HG03354 (cell line): ENCODE results near the gene TIGAR.

ENCODE experiments used
- ATAC-seq: cut with Tn5 transposase; IDR thresholded peaks from one replicate; pipeline ENCODE4 v1.9.1; 2021; ENCODE audit warnings: mild to moderate bottlenecking; ENCODE audit not compliant: unreplicated experiment, poor library complexity, severe bottlenecking

The TIGAR gene

DNA sequence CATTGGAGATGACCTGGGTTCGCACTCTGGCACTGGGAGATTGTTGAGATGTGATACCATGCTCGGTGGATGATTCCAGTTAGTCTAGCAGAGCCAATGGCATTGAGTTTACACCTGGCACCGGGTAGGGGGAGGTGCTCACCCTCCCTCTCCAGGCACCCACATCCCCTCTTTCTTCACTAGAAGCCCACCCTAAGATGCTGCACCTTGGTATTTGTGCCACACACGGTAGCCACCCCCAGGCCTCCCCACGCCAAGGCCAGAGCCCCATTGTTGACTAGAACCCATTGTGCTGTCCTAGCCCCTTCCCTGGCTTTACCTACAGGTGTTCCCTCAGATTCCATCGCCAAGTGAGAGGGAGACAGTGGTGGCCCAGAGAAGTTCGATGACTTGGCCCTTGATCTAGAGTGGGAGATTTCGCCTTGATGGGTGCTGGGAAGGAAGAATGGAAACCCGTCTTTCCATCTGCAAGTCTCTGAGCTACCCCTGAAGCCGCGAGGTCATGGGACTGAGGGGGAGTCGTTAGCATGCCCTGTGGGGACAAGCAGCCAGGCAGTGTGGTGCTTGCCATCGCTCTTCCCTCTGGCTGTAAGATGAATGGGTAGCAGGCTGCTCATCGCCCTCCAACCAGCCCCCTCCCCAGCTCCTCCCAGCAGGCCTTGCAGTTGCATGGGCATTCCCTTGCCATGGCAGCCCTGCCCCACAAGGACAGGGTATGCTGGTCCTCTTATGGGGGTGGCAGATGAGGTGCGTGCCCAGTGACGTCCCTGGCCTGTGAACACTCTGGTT, 38.7 kb upstream of the TIGAR start:
- ATAC-seq, result no peak

DNA sequence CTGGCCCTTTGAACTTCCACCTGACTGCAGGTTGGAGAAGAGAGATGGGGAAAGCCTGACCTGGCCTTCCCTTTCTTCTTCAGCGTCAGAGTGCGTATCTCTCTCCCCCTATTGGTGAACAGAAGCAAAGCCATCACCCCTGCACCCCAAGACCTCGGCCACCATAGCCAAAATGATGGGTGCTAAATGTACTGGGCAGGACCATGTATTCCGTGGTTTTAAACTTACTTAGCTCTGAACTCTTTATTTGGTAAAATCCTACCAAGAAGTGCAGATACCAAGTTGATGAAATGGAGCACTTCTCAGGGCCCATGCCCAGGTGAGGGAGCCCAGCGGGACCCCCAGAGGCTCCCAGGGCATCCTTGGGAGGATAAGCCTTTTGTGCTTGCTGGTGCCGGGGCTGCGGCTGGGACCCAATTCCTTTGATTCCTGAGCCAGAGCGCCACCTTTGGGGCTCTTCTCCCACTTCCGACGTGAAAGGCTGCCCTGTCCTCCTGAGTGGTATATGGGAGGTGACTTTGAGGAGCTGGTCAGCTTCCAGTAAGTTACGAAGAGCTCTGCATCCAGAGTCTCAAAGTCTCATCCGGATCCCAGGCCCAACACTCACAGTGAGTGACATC, 38.0 kb upstream of the TIGAR start:
- no peak for ATAC-seq

DNA sequence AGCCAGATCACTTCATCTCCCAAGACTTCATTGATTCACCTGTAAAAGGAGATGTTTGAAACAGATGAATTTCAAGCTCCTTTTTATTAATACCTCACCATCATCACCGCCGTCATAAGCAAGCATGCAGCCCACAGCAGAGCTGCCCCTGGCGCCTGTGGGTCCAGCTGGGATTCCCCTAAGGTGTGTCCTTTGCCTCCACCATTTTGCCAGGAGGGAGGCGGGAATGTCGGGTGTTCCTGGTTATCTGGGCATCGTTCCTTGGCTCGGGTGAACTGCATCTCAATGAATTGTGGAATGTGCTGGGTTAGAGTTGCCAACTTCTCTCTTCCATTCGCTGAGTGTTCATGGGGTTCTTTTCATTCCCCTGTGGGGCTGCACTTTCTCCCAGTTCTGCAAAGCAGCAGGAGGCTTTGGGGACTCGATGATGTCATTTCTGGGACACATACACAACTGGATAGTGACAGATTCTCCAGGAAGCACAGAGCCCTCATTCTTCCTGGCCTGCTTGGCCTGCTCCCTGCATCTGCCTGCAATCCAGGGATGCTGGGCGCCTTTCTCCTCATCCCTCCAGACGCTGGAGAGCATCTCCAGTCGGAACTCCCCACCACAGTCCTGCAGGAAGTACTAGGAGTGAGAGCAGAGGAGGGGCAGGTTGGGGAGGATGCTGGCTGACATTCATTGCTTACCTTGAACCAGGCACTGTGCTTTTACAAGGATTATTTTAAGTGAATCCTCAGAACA, 37.3 kb upstream of the TIGAR start:
- no peak for ATAC-seq

DNA sequence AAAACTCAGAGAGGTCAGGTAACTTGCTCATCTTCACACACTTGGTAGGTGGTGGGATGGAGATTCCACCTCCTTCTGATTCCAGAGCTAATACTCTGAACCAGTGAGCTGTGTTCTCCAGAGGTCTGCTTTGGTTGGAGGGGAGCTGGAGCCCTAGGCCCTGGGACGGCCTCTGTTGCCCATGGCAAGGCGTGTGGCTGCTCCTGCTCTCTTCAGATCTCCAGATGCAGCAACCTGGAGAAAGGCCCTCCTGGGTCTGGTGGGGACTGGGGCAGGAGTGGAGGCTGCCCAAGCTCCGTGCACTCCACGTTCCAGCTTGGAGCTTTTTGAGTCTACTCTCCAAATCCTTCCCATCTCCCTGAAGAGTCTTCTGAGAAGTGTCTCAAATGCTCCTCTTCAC, 36.7 kb upstream of the TIGAR start:
- ATAC-seq, result no peak

DNA sequence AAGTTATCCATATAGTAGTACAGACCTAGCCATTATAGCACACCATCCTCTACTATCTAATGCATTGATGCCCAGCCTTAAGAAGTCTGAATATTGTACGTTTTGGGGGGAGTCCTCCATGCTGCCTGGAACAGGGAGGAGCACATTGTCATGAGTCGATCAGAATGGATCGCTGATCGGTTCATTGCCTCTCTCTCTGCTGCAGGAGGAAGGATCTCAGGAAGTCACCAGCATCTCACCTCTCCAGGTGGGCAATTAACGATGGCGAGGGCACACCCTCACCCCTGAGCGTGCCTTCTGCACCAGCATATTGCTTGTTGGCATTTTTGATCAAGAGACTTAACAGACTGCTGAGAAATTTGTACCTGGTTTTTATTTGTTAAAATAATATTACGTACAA, 35.9 kb upstream of the TIGAR start:
- no peak for ATAC-seq

DNA sequence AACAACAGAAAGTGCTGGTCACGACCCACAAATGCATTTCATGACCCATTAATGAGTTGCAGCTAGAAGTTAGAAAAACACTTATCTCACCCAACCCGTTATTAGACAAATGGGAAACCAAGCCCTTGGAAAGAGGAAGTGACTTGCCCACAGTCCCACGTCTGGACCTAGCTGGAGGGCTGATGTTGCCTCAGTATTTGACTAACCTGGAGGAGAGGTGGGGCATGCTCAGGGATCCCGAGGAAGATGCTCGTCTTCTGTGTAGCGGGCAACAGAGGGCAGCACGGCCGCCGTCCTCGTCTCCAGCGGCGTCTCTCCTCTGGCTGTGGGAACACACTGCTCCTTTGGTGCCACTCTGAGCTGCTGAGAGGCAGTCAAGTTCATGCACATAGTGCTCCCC, 34.8 kb upstream of the TIGAR start:
- no peak for ATAC-seq

DNA sequence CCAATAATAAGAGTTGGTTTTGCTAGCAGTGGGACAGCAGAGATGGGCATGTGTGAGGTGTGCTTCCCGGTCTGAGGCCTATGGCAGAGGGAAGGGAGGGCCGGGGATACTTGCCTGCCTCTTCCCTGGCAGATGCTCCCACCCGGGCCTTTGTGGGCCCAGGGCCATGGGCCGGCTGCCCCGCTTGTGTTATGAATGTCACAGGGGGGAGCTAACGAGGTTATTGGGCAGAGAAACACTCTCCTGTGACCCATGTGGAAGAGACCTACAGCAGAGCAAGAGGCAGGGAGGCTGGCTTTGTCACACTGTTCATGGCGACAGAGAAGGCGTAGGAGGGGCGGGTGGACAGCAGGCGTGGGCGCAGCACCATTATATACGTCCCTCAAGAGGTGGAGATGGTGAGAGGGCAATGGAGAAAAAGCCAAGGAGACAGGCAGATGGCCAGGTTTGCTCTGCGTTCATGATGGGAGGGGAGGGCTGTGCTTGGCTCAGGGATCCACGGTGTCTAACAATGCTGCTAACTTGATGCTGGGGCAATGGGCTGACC, 34.2 kb upstream of the TIGAR start:
- no peak for ATAC-seq

DNA sequence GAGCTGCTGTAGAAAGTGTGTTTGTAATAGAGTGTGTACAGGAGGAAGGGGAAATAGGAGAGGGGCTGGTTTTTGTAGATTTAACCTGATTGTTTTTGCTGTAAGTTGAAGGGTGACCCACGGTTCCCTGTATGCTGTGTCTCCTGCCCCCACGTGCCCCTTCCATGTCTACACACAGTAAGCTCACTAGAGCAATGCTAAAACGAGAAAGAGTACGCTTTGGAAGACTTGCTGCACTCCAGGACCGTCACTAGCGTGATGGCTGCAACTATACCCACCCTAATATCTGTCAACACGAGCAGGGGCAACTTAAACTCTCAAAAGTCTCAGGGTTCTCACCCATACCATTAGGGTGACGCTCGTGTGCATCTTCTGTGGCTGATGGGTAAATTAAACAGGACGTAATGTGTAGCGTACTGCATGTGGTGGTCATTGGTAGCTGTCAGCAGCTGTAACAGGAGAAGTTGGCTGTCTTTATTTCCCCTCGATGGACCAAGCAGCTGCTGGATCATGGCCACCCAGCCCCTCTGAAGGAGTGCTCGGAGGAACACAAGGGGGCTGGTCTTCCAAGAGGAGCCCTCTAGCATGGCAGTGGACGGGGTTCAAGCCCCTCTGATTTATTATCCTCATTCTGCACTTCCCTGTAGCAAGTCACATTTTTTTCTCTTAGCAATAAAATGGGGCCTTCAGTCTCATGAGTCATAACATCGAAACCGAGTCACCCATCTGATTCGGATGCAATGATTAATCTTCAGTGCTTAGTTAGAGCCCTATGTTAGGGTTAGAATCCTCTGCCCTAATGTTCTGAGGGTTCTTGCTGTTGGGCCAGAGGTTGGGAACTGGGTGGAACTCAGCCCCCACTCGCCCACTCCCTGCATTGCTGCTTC, 33.4 kb upstream of the TIGAR start:
- no peak for ATAC-seq

DNA sequence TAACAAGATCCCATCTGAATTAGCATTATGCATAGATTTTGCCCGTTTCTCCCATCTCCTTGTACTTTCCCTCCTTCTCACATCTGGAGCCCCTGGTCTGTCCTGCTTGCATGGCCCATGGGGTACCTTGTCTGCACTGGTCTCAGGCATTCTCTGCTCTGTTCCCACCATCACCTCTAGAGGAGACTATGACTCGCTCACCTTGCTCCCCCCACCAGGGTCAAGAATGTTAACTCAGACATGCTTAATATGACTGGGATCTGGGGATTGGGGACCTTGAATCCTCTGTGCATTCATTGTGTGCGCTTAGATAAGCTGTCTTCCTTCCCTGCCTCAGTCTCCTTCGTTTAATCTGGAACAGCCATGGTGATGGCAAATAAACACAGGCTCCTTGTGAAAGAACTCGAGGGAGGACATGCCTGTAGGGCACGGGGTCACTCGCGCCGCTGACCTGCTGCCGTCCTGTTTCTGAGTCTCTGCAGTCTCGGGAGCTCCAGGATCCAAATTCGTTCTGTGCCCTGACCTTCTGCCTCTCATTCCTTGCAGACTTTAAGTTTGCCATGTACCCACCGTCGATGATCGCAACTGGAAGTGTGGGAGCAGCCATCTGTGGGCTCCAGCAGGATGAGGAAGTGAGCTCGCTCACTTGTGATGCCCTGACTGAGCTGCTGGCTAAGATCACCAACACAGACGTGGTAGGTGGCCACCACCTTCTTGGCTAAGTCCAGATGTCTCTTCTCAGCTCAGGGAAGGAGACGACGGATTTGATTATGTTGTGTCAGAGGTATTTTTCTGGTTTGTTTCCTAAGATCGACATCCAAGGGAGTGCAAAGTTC, 32.5 kb upstream of the TIGAR start:
- no peak for ATAC-seq

DNA sequence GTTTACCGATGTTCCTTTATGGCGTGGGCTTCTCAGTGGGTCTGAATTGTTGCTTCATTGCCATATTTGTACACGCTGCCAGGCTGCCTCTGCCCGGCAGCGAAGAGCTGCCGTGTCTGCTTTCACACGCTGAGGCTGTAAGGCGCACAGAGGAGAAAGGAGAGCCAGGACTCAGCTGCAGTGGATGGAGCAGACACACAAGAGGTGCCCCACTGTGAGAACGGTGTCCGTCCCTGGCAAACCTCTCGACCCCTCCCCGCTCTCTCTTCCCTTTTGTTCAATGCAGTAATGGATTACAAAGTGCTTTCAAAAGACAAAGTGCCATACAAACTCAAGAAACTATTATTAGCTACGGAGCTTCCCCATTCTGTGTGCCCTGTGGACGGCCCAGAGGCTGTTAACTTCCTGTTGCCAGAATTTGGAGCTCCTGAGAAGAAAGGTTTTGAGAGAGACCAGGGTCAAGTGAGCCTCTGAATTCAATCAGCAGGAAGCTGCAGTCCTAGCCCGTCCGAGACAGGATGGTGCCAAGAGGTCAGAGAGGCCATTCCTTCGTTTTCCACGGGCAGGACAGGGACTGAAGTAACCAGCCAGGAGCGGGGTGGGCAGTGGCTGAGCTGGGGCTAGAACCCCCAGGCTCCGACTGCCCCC, 31.7 kb upstream of the TIGAR start:
- no peak for ATAC-seq

DNA sequence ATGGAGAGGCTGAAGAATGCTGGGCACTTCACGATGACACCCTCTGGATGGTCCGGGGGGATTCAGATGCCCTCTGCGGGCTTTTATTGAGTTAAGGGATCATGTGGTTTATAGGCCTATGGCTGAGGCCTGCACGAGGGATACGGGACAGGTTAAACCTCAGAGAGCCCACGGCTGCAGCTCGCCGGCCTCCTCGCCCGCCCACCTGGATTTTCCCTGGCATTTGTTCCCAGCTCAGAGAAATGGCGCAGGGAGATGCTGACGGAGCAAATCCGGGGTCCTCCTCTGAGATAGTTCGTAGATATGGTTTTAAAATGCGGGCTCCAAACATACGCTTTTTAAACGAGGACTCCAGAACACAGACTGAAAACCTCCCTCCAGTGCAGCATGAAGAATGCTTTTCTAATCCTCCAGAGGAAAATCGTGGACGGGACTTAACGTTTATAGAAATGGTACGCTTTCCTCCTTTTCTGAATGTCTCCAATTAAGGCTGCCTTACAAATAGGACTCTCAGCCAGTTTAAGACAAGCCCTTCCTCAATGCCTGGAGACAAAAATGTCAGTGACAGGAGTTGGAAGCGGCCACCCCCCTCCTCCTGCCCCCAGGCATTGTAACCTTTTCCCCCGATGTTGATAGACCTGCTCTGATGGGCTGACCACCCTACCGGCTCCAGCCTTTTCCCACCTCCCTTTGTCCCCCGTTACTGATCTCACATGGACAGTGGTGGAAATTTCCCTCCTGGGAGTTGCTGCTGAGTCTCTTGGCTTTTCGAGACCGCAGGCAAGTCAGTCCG, 30.8 kb upstream of the TIGAR start:
- no peak for ATAC-seq

DNA sequence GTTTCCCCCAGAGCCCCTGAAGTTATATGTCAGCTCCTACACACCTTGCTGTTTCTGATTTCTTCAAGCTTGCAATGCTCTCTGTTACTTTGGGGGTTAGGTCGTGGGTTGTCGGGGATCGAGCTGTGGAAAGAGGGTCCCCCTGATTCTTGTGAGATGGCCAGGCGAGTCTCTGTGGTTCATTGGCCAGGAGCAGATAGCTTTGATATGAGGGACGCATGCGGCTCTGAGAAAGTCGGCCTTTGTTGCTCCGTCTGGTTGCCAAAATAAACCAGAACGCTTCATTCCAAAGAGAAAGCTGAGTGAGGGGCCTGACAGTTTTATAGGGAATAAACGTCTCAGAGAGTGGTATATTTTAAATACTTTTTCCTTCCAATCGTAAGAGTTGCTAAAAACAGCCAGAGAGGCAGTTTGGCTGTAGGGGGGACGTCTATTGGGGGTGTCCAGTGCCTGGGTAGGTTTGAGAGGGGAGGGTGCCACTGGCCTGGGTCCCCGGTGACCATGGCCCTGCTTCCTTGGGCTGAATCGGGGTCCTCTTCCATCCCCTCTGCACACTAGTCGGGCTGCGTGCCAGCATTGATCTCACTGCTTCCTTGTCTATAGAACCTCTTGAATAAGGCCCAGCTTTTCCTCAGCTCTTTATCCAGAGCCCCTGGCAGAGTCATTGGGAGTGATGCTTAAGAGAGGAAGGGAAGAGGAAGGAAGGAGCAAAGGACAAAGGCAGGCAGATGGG, 28.5 kb upstream of the TIGAR start:
- ATAC-seq, result no peak

DNA sequence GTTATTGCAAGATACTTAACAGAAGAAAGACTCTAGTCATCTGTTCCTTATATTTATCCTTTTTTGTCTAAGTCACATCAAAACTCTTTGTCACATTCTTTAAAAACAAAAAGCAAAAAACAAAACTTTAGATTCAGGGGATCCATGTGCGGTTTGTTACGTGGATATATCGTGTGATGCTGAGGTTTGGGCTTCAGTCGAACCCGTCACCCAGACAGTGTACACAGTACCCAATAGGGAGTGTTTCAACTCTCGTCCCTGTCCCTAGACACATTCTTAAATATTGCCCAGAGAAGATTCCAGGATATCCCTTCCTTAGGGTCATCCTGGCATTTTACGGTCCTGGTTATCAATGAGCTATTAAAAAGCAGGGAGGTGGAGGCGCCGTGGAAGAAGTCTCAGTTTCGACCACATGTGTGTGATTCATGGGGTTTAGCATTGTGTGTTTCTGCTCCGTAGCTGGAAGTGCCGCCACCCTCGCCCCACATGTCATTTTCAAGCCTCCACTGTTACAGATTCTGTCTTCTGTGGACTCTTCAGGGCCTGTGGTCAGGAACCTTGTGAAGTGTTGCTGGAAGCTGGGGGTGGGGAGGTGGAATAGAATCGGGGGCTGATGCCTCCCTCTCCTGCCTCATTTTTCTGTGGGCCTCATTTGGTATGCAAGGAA, 27.6 kb upstream of the TIGAR start:
- no peak for ATAC-seq

DNA sequence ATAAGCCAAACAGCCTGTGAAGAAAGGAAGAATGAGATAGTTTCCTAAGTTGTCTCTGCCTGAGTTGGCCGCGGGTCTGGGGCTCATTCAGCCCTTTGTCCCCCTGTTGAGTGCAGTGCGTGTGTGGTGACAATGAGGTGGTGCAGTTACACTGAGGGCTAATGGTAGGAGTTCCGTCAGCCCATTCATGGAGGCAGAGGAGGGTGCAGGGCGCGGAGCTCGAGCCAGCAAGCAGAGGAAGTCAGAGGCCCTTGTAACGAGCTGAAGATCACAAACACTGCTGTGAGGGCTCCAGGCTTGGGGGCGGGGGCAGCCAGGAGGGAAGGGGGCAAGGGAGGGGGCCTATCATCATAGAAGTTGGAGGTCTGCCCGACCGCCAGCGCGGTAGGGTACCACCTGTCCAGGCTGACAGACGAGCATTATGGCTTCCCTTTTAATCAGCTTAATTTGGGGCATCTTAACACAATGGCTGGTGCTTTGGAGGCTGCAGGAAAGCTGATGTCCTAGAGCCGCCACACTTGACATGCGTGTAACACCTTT, 27.0 kb upstream of the TIGAR start:
- no peak for ATAC-seq

DNA sequence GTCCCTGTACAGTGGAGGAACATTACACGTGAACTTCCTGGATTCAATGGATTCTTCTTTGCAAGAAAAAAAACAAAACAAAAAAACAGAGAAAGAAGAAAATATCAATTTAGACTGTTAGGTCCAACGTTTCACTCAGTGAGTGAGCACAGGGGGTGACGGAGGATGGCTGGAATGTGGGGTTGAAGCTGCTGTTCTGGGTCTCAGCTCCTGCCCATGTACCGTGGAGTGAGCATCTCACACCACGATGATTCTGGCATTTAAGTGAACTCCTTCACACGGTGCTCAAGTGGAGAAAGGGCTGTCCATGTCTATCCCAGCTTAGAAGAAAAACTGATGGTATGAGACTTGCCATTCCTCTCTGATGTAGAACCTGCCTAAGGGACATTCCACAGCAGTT, 24.3 kb upstream of the TIGAR start:
- no peak for ATAC-seq

DNA sequence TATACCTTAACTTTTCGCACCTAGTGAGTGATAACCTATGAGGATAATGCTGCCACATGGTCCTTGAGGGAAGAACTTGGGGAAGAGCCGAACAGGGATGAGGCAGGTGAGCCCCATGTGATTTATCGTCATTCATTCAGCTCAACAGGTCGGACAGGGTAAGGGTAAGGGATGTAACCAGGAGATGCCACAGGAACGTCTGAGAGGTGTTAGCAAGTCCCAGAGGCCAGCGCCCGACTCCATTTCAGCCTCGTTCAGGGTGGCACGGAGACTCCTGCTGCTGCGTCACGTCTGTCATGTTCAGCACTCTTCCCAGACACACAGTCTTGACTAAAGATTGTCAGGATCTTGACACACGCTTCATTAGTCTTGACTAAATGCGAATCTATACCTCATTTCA, 23.4 kb upstream of the TIGAR start:
- no peak for ATAC-seq
